T-helper 1 cell treated with Interleukin-12 subunit alpha and Interleukin-12 subunit beta and Interleukin-4 antibody, amounts not matched to agents 30 ng/mL and 1 ng/mL, for 36 hours (primary cell): ENCODE data around the gene CTDP1. TPM values are rescaled to one million over a fixed set of nuclear protein-coding genes. Genes with fewer than 3 reads are reported as not detected.

Experiments
- intact Hi-C: fragments of 100-400 bp; cut with micrococcal nuclease; formaldehyde crosslinking; loops from one replicate; pipeline ENCODE4 v1.15.1; 2024
- total RNA-seq: library from RNA; stranded (reverse); gene quantifications from 2 replicates; pipeline ENCODE4 v1.2.3, GENCODE V29; 2022

The CTDP1 gene
- total RNA-seq, 1 donor from 2014 or later = 37.5 TPM

- intact Hi-C loops = no loop called here
Observed at GRCh38 chr18:79643054-79643984, 36.3 kb upstream of the CTDP1 start.

GRCh38 chr18:79644006-79644665, 35.5 kb upstream of the CTDP1 start:
- intact Hi-C loops = loop anchor here (1.0 kb wide), 2 partner anchors 116 to 265 kb away; no protein-coding TSS in a partner anchor

- intact Hi-C loops = loop anchor here (1.0 kb wide), 2 partner anchors 116 to 265 kb away; no protein-coding TSS in a partner anchor
Observed at GRCh38 chr18:79644666-79645057, 34.9 kb upstream of the CTDP1 start.

- intact Hi-C loops = no loop called here
Observed at GRCh38 chr18:79645291-79645983, 34.2 kb upstream of the CTDP1 start.

- intact Hi-C loops = no loop called here
Observed at GRCh38 chr18:79647307-79647706, 32.3 kb upstream of the CTDP1 start.

GRCh38 chr18:79650959-79651358, 28.6 kb upstream of the CTDP1 start:
- intact Hi-C loops = no loop called here

- intact Hi-C loops = no loop called here
Observed at GRCh38 chr18:79657342-79657996, 22.1 kb upstream of the CTDP1 start.

- intact Hi-C loops = no loop called here
Observed at GRCh38 chr18:79658366-79658765, 21.2 kb upstream of the CTDP1 start.

DNA sequence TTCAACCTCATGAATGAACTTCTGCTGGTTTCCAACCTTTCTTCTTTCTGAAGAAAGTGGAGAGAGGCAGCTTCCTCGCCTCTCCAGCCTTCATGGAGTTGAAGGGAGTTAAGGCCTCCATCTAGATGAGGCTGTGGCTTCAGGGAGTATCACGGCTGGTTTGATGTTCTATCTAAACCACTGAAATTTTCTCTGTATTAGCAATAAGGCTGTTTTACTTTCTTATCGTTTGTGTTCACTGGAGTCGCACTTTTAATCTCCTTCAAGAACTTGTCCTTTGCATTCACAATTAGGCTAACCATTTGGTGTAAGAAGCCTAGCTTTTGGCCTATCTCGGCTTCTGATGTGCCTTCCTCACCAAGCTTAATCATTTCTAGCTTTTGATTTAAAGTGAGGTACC, 19.9 kb upstream of the CTDP1 start:
- intact Hi-C loops = no loop called here

DNA sequence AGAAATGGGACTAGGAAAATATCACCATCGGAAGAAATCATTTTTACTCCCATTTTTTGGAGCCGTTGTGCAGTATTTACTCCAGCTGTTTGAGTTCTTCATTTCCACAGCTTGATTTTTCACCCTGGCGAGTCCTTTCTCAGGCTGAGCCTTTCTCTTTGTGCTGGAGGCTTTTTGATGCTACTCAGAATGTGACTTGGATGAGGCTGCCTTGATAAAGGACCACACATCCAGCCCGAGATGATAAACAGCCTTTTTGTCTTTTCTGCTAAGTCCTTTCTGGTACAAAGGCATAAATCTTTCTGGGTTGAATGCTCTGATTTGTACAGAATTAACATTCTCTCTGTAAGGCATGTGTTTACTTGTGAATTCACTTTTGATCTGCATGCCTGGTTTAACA, 17.6 kb upstream of the CTDP1 start:
- intact Hi-C loops = no loop called here

- intact Hi-C loops = no loop called here
Observed at GRCh38 chr18:79662439-79662838, 17.2 kb upstream of the CTDP1 start.

- intact Hi-C loops = no loop called here
Observed at GRCh38 chr18:79664525-79665125, 15.0 kb upstream of the CTDP1 start.

- intact Hi-C loops = no loop called here
Observed at GRCh38 chr18:79668203-79668602, 11.4 kb upstream of the CTDP1 start.

DNA sequence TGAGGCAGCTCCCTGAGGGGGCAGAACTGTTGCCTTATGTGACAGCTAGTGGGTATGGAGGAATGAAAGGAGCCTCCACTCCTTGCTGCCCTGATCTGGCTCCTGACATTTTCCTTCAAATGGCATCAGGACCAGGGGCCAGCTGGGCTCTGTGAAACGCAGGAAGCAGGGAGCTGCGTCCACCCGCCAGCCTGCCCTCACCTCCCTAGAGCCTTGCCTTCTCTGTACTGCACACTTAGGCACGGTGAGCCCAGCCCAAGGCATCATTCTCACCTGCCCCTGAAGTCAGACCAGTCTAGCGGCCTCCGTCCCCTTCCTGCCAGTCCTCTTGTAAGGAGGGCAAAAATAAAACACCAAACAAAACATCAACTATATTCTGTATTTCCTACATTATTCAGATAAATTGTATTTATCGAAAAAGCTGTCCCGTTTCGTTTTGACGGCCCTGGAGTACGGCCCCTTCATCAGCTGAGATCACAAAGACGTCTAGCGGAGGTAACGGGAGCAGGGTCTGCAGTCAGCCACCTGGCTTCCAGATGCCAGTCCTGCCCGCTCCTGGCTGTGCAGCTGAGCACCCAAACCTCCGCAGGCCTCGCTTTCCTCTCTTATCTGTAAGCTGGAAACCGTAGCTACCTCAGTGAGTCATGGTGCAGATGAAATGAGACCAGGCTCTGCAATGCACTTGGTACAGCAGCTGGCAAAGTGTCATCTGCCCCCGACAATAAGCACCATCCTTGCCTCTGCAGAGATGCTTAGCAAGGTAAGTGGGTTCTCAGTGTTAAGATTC, 6.9 kb upstream of the CTDP1 start:
- intact Hi-C loops = no loop called here

- intact Hi-C loops = loop anchor here (5.0 kb wide), 1 partner anchor 470 kb away; no protein-coding TSS in a partner anchor
Observed at GRCh38 chr18:79677221-79677620, 2.4 kb upstream of the CTDP1 start.

GRCh38 chr18:79677840-79678239, 1.8 kb upstream of the CTDP1 start:
- intact Hi-C loops = loop anchor here (5.0 kb wide), 1 partner anchor 469 kb away; no protein-coding TSS in a partner anchor

- intact Hi-C loops = loop anchor here (1.0 to 5.0 kb wide), 11 partner anchors 156 to 610 kb away; partner anchors contain the start of genes ADNP2, ATP9B, HSBP1L1 and RBFA
Observed at GRCh38 chr18:79678665-79679551, 695 bp upstream of the CTDP1 start.

- intact Hi-C loops = no loop called here
Observed at GRCh38 chr18:79680100-79680879, 687 bp downstream of the CTDP1 start.
